GM18505 (cell line): ENCODE data around the gene ITLN1.
A peak's percentile ranks its signal among the peaks of the same experiment; 100 is the strongest.

Experiments
- ATAC-seq: cut with Tn5 transposase; IDR thresholded peaks from one replicate; pipeline ENCODE4 v1.9.1; 2021; ENCODE audit not compliant: unreplicated experiment
- POLR2A ChIP-seq: IDR thresholded peaks from 4 replicates; pipeline ENCODE4 v1.6.1; 2011; ENCODE audit warnings: borderline replicate concordance; ENCODE audit not compliant: insufficient read depth, insufficient read length; ENCODE audit errors: extremely low read depth

Gene ITLN1

DNA sequence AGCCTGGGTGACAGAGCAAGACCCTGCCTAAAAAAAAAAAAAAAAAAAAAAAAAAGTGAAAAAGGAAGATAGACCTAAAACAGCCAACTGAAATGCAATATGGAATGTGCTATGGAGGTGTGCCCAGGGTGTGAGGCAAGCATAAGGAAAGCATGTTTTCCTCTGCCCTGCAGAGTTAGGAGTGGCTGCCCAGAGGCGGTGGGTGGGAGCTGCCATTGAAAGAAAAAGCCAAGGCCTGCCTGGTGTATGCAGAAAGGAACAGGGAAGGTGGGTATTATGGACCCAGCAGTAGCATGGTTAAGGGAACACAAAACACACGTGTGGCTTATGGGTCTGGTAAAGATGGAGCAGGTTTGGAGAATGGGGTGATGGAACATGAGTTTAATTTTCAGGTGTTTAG, 31.2 kb downstream of the ITLN1 start:
- ATAC-seq: no peak
- no peak for TF ChIP-seq POLR2A

DNA sequence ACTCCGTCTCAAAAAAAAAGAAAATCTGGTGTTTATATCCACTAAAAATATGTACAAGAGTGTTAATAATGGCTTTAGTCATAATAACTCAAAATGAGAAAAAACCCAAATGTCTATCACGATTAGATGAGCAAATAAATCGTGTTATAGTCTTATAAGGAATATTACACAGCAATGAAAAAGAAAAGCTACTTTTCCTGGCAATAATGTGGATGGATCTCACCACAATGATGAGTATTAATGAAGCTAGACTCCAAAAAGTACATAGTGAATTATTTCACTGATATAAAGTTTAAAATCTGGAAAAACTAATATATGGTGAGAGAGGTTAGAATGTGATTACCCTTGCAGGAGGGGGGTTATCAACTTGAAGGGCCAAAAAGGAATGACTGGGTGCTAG, 32.0 kb downstream of the ITLN1 start:
- ATAC-seq: no peak
- no peak for TF ChIP-seq POLR2A

DNA sequence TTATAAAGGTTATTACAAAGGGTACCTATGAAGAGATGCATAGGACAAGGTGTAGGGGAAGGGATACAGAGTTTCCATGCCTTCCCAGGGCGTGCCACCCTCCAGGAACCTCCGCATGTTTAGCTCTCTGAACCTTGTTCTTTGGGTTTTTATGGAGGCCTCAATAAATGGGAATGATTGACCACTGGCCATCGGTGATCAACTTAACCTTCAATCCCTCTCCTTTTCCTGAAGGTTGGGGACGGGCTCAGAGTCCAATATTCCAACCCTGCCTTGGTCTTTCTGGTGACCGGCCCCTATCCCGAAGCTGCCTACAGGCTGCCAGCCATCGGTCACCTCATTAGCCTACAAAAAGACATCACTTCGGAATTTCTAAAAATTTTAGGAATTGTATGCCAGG, 34.0 kb downstream of the ITLN1 start:
- TF ChIP-seq POLR2A: no peak
- ATAC-seq: no peak

DNA sequence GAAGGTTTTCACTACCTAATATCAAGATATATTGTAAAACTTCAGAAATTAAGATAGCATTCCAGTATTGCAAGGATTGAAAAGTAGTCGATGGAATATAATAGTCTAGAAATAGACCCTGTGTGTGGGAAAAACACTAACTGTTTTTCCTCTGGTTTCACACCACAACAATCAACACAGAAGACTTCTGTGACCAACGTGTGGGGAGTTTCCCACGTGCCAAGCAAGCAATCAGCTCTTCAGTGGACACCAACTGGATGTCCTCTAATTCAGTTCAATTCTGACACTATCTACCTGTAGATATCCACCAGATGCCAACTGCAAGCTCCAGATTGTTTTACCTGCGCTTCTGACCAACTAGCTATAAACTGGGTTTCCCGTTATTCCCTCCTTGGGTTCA, 34.4 kb downstream of the ITLN1 start:
- TF ChIP-seq POLR2A: no peak
- no peak for ATAC-seq

DNA sequence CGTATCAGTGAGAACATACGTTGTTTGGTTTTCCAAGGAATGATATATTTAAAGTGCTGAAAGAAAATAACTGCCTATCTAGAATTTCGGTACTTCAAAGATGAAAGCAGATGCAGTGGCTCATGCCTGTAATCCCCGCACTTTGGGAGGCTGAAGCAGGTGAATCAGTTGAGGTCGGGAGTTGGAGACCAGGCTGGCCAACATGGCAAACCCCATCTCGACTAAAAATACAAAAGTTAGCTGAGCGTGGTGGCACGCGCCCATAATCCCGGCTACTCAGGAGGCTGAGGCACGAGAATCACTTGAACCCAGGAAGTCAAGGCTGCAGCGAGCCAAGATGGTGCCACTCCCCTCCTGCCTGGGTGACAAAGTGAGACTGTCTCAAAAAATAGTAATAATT, 38.7 kb downstream of the ITLN1 start:
- no peak for ATAC-seq
- no peak for TF ChIP-seq POLR2A

DNA sequence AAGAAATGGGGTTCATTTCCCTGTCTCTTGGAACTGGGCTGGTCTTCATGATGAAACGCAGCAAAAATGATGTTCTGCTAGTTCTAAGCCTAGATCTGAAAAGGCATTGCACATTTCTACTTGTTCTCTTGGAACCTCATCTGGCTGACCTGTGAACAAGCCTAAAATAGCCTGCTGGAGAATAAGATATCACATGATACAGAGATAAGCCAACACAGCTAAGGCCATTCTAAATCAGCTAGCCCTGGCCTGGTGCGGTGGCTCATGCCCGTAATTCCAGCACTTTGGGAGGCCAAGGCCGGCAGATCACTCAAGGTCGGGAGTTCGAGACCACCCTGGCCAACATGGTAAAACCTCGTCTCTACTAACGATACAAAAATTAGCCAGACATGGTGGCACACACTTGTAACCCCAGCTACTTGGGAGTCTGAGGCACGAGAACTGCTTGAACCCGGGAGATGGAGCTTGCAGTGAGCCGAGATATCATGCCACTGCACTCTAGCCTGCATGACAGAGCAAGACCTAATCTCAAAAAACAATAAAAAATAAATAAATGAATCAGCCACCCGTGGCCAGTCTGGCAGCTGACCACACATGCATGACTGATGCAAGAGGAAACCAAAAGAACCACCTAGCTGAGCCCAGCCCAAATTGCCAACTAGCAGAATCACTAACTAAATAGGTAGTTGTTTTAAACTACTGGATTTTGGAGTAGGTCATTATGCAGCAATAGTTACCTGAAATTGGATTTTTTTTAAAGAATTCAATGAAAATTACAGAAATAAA, 40.3 kb downstream of the ITLN1 start:
- TF ChIP-seq POLR2A: no peak
- ATAC-seq: no peak

DNA sequence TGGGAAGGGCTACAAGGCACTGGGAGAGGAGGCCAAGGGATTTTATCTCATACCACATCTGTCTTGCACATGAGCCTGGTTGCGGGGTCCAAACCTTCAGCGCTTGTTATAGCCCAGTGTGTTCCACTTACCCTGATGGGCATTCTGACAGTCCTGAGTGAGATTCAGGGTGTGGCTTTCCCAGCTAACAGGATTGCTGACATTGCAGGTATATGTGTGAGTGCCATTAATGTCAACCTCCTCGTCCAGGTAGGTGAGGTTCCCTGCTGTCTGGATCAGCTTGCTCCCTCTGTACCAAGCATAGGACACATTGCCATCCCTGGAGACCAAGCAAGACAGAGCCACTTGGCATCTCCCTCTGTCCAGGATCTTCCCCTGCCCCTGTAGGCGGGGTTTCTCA, 43.9 kb downstream of the ITLN1 start:
- no peak for ATAC-seq
- no peak for TF ChIP-seq POLR2A

DNA sequence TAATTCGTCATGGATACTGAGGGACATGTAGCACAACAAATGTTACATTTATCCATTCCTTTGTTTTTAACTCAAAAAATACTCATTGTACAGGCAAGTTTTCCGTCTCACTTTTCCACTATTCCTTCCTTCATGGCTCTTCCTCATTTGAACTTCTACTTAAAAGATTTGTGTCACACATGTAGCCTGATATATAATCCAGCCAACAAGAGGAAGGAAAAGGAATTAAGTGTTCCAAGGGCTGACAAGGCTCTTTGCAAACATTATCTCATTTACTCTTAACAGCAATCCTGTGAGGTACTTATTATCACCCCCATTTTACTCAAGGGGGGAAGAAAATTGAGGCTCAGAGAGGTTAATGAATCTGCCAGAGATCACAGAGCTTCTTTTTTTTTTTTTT, 45.2 kb downstream of the ITLN1 start:
- ATAC-seq: no peak
- no peak for TF ChIP-seq POLR2A

DNA sequence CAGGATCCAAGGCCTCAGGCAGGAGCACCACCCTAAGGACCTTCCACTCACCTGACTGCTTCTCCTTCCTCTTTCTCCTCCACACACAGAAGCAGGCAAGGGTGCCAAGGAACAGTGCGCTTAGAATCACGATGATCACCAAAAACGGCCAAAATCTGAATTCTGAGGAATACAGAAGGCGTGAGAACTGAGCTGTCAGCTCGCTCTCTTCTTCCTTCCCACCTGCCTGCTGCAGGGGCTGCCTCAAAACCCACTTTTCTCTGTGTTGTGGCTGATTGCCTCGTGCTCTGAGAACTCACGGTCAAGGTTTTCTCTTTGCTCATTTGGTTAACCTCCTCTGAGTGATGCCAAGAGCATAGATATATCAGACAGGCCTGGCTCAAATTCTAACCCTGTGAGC, 46.1 kb downstream of the ITLN1 start:
- TF ChIP-seq POLR2A: no peak
- no peak for ATAC-seq

DNA sequence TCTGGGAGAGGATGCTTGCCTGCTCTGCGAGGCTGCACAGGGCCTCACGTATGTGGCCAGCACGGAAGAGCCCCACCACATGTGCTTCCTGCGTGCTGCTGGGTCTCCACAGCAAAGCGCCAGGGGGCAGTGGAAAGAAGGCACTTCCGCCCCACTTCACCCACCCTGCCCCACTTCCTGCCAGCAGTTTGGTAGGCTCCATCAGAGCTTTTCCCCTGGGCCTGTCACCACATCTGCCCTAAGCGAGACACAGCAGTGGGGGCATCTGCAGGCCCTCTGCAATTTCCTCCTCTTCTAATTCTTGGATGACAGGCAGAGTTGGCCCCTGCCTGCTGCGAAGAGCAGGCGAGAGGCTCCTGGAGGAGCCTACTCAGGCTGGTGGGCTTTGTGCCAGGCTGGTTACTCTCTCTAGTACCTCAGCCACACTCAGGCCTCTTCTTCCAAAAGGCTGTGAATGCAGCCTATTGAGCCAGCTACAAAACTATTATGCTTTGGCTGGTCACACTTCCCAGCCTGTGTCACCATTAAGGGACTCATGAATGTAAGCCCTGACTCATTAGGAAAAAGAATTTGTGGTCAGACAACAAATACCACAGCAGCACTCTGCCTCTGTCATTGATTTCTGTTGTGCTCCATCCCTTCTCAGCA, 47.3 kb downstream of the ITLN1 start:
- ATAC-seq: peak; percentile 77
- TF ChIP-seq POLR2A: no peak

DNA sequence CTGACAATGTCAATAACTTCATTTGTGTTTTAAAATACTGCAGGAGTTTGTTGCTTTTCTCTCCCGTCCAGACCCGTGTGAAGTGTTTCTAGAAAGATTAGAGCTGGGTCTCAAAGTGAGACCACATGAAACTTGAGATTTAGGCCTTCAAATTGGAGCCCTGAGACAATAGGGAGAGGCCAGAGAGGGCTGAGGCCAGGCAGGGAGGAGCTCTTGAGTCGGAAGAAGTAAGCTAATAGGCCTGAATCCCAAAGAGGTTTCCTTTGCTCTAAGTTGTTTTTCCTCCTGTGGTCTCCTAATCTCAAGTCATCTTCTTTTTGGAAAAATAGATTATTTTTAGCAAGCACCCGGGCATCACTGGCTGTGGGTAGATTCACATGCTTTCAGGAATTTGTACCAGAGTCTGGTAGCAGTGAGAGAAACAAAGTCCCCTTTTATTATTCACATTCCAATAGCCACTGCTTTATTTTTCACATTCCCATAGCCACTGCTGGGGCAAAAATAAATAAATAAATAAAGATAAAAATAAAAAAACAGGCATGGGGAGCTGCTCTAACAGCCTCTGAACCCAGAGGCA, 47.9 kb downstream of the ITLN1 start:
- TF ChIP-seq POLR2A: no peak
- no peak for ATAC-seq

DNA sequence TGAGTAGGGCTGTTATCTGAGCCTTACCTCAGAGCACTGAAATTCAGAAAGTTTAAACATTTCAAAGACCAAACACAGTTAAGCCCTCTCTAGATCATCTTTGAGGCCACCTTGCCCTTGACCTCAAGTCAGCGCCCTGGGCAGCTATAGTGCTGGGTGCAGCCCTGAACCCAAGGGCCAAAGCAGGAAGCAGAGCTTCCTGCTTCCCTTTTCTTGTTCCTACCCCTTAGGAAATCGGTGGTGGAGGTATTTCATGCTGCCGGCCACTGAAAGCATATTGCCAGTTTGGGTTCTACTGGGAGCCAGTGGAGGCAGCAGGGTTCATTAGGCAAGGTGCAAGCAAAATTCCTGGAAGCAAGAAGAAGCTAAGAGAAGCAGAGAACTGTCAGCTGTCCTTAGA, 48.4 kb downstream of the ITLN1 start:
- TF ChIP-seq POLR2A: no peak

DNA sequence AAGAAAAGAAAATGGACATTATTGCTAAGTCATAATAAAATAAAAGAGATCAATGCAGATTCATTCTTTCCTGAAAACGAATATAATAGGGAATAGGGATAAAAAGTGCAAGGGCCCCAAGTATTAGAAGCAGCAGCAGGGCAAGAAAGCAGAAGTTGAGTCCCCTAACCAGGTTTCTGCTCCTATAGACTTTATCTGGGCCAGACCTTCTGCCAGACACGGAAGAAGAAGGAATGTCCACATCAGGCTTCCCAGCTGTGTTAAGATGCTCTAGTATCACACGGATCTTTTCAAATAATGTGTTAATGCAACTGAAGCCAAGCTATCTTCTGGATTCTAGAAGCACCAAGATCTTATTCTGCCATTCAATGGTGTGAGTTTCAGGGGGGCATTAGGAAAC, 49.2 kb downstream of the ITLN1 start:
- TF ChIP-seq POLR2A: no peak
- ATAC-seq: no peak

More for the DNA sequence above, 48.4 kb downstream of the ITLN1 start:
- ATAC-seq: no peak
